WI38 (cell line): ENCODE results near the gene KCNAB2.

Source experiments
- H3K4me3 ChIP-seq: 2 replicates; pipeline ENCODE4 v1.5.1; 2011; ENCODE audit warnings: low read depth, mild to moderate bottlenecking, control low read depth, low read length
- TF ChIP-seq, protein P1 (sequence below): IDR thresholded peaks from 2 replicates; pipeline ENCODE4 v1.5.1; 2012; ENCODE audit warnings: low read depth, mild to moderate bottlenecking, control low read depth, low read length

Gene KCNAB2

DNA sequence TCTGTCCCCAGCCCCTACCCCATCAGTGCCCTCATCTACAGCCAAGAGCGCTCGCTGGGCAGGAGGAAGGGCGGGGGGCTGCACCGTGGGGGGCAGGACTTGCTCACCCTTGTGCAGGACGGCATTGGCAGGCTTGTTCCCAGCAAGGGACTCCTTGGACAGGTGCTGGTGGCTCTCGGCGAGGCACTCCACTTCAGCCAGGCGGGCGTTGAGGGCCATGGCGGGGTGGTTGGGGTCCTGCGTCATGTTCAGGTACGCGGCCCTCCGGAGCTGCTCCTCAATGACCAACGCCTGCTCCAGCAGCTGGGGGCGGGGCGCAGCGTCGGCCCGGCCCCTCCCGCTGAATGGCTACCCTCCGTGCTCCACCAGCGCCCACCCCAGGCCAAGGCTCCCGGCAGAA lies 64.0 kb downstream of the KCNAB2 start:
- no peak overlapping the region for H3K4me3 ChIP-seq
- TF ChIP-seq, protein P1, sequence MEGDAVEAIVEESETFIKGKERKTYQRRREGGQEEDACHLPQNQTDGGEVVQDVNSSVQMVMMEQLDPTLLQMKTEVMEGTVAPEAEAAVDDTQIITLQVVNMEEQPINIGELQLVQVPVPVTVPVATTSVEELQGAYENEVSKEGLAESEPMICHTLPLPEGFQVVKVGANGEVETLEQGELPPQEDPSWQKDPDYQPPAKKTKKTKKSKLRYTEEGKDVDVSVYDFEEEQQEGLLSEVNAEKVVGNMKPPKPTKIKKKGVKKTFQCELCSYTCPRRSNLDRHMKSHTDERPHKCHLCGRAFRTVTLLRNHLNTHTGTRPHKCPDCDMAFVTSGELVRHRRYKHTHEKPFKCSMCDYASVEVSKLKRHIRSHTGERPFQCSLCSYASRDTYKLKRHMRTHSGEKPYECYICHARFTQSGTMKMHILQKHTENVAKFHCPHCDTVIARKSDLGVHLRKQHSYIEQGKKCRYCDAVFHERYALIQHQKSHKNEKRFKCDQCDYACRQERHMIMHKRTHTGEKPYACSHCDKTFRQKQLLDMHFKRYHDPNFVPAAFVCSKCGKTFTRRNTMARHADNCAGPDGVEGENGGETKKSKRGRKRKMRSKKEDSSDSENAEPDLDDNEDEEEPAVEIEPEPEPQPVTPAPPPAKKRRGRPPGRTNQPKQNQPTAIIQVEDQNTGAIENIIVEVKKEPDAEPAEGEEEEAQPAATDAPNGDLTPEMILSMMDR = no peak

DNA sequence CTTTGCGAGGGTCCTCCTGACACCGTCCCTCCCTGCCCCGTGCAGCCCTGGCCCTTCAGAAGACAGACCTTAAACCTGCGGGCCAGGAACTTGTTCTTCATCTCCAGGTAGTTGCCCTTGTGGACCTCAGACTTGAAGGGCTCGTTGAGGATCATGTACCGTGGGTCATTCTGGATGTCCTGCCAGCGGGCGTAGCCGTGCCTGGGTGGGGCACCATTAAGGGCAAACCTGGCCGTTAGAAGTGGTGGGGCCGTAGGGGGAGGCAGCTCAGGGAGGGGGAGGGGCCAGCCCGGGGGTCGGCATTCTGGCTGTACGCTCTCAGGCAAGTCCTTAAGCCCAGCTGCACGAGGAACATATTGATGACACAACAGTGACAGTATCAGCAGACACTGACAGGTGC lies 64.6 kb downstream of the KCNAB2 start:
- TF ChIP-seq, protein P1 = no peak
- no peak overlapping the region for H3K4me3 ChIP-seq

DNA sequence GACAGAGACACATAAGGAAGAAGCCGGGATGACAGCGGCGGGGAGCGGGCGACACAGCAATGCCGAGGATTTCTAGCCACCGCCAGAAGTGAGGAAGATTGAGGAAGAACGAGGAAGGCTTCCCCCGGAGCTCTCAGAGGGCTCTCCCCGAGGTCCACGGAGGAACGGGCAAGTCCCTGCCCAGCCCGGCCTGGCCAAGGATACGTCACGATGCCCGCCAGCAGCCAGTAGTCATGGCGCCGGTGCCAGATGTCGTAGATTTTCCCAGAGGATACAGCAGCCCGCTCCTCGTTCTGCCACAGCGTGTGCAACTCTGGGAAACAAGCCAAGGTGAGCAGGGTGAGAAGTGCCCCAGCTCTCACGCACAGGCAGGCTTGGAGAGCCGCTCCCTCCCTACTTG lies 65.9 kb downstream of the KCNAB2 start:
- no peak overlapping the region for H3K4me3 ChIP-seq
- TF ChIP-seq, protein P1 = no peak

DNA sequence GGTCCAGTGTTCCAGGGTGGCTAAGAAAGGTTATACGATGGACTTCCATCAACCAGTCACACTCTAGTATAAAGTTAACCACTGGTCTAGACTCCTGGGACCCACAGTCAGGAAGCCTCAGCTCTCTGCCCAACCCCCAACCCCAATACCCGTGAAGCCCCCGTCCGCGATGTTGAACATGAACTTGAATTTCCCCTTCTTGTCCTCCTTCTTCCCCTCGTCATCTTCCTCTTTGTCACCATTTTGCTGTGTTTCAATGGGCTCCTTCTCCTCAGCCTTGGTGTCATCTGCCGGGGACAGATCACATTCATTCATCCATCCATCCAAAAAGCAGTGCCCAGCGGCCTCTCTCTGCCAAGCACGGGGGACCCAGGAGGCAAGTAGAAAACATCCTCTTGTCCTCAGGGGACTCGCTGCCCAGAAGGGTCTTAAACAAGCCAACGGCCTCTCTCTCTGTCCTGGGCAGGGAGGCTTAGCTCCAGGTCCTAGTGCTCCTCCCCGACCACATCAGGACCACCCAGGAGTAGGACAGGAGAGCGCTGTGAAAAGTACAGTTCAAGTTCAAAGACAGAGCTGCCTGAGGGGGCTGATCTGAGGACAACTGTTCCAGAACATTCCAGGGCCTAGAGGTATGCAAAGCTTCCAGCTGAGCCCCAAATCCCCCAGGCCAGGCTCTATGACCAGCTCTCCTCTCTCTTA lies 66.5 kb downstream of the KCNAB2 start:
- TF ChIP-seq, protein P1 = no peak
- H3K4me3 ChIP-seq = no peak overlapping the region

DNA sequence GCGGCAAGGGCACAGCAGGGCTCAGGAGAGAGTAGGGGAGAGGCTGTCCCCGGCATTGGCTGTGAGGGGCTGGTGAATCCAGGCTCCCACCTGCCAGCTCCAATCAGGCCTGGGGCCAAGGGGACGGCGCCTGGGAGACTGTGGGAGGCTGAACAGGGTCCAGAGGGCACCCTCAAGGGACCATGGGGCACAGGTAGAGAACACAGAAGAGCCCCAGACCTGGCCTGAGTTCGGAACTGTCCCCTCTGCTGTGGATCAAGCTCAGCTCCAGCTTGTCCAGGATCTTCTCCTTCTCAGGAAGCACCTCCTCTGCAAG lies 67.0 kb downstream of the KCNAB2 start:
- H3K4me3 ChIP-seq = no peak overlapping the region
- TF ChIP-seq, protein P1 = no peak

DNA sequence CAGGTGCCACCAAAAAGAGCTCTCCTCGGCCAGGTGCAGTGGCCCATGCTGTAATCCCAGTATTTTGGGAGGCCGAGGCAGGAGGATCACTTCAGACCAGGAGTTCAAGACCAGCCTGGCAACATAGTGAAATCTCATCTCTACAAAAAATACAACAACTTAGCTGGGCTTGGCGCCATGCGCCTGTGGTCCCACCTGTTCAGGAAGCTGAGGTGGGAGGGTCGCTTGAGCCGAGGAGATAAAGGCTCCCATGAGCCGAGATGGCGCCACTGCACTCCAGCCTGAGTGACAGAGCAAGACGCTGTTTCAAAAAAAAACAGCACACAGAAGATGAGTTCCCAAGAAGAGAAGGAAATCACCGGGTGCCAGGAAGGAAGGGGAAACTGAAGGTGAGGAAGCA lies 67.4 kb downstream of the KCNAB2 start:
- TF ChIP-seq, protein P1 = no peak
- H3K4me3 ChIP-seq = no peak overlapping the region

DNA sequence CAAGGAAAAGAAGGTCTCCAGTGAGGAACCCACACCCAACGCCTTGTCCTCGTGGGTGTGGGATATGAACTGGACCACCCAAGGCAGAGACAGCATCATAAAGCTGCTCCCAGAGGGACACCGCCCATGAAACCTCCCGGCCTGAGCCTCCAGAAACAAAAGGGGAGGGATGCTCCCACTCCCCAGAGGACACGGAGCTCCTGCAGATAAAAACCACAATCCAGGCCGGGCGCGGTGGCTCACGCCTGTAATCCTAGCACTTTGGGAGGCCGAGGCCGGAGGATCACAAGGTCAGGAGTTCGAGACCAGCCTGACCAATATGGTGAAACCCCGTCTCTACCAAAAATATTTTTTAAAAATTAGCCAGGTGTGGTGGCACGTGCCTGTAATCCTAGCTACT lies 68.1 kb downstream of the KCNAB2 start:
- TF ChIP-seq, protein P1 = no peak
- H3K4me3 ChIP-seq = no peak overlapping the region
